Panc1 (cell line): ENCODE data around the gene MAMDC2. TPM values are rescaled to one million over a fixed set of nuclear protein-coding genes. Genes with fewer than 3 reads are reported as not detected.

Experiments used
- ATAC-seq: fragments of 200-7000 bp; cut with Tn5 transposase; 2 replicates; pipeline ENCODE4 v1.9.1; 2020; ENCODE audit warnings: mild to moderate bottlenecking, moderate library complexity
- BruUV-seq: library from RNA; stranded (reverse); fragments of 400-500 nt; replicated peaks from 2 replicates; lab custom pipeline; 2021; lab: Mats Ljungman, UMichigan
- CTCF ChIA-PET: fragments of 300-600 bp; sonication (Branson Sonifier 250); formaldehyde crosslinking; loops from one replicate; lab custom pipeline; 2022; ENCODE audit warnings: antibody characterized with exemption; lab: Charles Lee
- POLR2A ChIA-PET: fragments of 300-600 bp; sonication (Branson Sonifier 250); formaldehyde crosslinking; loops from one replicate; lab custom pipeline; 2022; ENCODE audit warnings: antibody characterized with exemption; lab: Charles Lee
- DNase-seq: peaks from one replicate; pipeline ENCODE4 v3.0.0-alpha.2; 2010; ENCODE audit warnings: low read depth, low spot score
- H3K27ac ChIP-seq: 2 replicates; pipeline ENCODE4 v1.5.1; 2011; ENCODE audit warnings: mild to moderate bottlenecking, low read length, inconsistent platforms
- H3K27me3 ChIP-seq: fragments of 200-500 bp; sonication (Bioruptor generic); 2 replicates; pipeline ENCODE4 v1.6.0; 2014; ENCODE audit warnings: low read length, inconsistent platforms; ENCODE audit not compliant: control insufficient read depth, insufficient read depth
- H3K36me3 ChIP-seq: fragments of 200-500 bp; sonication (Bioruptor generic); 2 replicates; pipeline ENCODE4 v1.5.1; 2014; ENCODE audit warnings: inconsistent platforms, mild to moderate bottlenecking, low read length, moderate library complexity; ENCODE audit not compliant: control insufficient read depth, insufficient read depth
- H3K4me1 ChIP-seq: 2 replicates; pipeline ENCODE4 v1.5.1; 2011; ENCODE audit warnings: inconsistent platforms, mild to moderate bottlenecking, low read length, moderate library complexity; ENCODE audit not compliant: control insufficient read depth, insufficient read depth
- H3K4me3 ChIP-seq, 2 experiments: 2 replicates each; pipeline ENCODE4 v1.5.1; 2011 to 2012; ENCODE audit warnings: low read depth in 2 of 2, low read length in 2 of 2, mild to moderate bottlenecking in 2 of 2, inconsistent platforms in 1 of 2, moderate library complexity in 1 of 2
- H3K9me3 ChIP-seq: fragments of 200-500 bp; sonication (Bioruptor generic); 2 replicates; pipeline ENCODE4 v1.5.1; 2014; ENCODE audit warnings: low read depth, mild to moderate bottlenecking, inconsistent platforms, low read length, moderate library complexity; ENCODE audit not compliant: control insufficient read depth, insufficient read depth
- POLR2AphosphoS5 ChIP-seq: IDR thresholded peaks from 2 replicates; pipeline ENCODE4 v1.6.1; 2012; ENCODE audit warnings: mild to moderate bottlenecking, low read depth, low read length, moderate library complexity
- REST ChIP-seq, 2 experiments: IDR thresholded peaks; 2 replicates each; pipeline ENCODE4 v1.6.1; 2011 to 2012; ENCODE audit warnings: low read depth in 2 of 2, control low read depth in 1 of 2, low read length in 1 of 2, mild to moderate bottlenecking in 1 of 2, moderate library complexity in 1 of 2; ENCODE audit not compliant: insufficient read depth in 1 of 2
- SIN3A ChIP-seq: IDR thresholded peaks from 2 replicates; pipeline ENCODE4 v1.6.1; 2012; ENCODE audit warnings: low read depth, mild to moderate bottlenecking, low read length, moderate library complexity, borderline replicate concordance; ENCODE audit not compliant: insufficient read depth
- TCF7L2 ChIP-seq: IDR thresholded peaks from 2 replicates; pipeline ENCODE4 v1.6.1; 2011; ENCODE audit warnings: mild to moderate bottlenecking, low read depth, low read length, inconsistent platforms
- in situ Hi-C: cut with HindIII; loops from 2 replicates; pipeline ENCODE4 v1.10.0; 2016; ENCODE audit warnings: low sequenced_read_pairs, low pct_unique_long_range_greater_than_20kb
- intact Hi-C: fragments of 100-400 bp; cut with micrococcal nuclease; formaldehyde crosslinking; loops from one replicate; pipeline ENCODE4 v1.10.0; 2022; ENCODE audit not compliant: unreplicated experiment
- total RNA-seq: library from RNA; stranded (reverse); gene quantifications from one replicate; pipeline ENCODE4 v1.2.1, GENCODE V29; 2021; ENCODE audit not compliant: unreplicated experiment
- TF ChIP-seq, protein P1 (sequence below): fragments of 450-650 bp; IDR thresholded peaks from 2 replicates; pipeline ENCODE4 v1.5.1; 2017; ENCODE audit warnings: mild to moderate bottlenecking

Gene MAMDC2
- total RNA-seq, 1 experiment from 2014 or later, result 1.5 TPM

DNA sequence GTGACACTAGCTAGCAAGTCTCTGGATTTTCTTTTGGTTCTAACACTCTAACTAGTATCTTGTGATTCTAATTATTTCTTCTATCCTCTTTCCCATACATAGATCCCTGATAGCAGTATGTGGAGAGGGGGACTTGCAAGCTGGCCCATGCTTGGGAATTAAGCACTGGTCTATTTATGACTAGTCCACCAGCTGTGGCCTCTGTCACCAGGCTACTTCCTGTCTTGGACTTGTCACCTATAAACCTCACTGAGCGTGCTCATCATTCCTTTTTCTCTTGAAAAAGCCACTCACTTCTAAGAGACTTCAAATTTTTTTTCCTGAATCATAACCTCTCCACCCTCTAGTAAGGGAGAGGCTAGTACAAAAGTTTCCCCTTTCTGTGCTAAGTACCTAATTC, 32.3 kb upstream of the MAMDC2 start:
- in situ Hi-C loops (no loop called here), intact Hi-C loops (loop anchor here (5.0 kb wide), 1 partner anchor 39 kb away; no protein-coding TSS in a partner anchor)
- ChIA-PET CTCF (no interaction called here), POLR2A (interaction anchor here (0.6 kb wide), 1 partner anchor 12 kb away, joined by 4 read pairs; no protein-coding TSS in a partner anchor)
- DNase-seq, result no peak
- H3K27ac ChIP-seq, result no peak overlapping the region
- no peak overlapping the region for H3K4me3 ChIP-seq
- no peak for TF ChIP-seq TCF7L2
- TF ChIP-seq SIN3A, result no peak
- TF ChIP-seq POLR2AphosphoS5, result no peak
- no peak for TF ChIP-seq REST (IDR thresholded peaks at IDR 0.05; ENCODE audit: insufficient read depth in 1 of 2, low read depth in 2 of 2, low read length in 1 of 2)
- TF ChIP-seq, protein P1, sequence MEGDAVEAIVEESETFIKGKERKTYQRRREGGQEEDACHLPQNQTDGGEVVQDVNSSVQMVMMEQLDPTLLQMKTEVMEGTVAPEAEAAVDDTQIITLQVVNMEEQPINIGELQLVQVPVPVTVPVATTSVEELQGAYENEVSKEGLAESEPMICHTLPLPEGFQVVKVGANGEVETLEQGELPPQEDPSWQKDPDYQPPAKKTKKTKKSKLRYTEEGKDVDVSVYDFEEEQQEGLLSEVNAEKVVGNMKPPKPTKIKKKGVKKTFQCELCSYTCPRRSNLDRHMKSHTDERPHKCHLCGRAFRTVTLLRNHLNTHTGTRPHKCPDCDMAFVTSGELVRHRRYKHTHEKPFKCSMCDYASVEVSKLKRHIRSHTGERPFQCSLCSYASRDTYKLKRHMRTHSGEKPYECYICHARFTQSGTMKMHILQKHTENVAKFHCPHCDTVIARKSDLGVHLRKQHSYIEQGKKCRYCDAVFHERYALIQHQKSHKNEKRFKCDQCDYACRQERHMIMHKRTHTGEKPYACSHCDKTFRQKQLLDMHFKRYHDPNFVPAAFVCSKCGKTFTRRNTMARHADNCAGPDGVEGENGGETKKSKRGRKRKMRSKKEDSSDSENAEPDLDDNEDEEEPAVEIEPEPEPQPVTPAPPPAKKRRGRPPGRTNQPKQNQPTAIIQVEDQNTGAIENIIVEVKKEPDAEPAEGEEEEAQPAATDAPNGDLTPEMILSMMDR, result no peak
- H3K36me3 ChIP-seq, result no peaks in the 10 kb centered on the region
- H3K9me3 ChIP-seq, result no peaks in the 10 kb centered on the region
- H3K27me3 ChIP-seq, result no peaks in the 10 kb centered on the region
- ATAC-seq, result no peak
- no peaks in the 10 kb centered on the region for H3K4me1 ChIP-seq
- BruUV-seq, result no TSS peak

- H3K4me1 ChIP-seq, result no peaks in the 10 kb centered on the region
- no peak overlapping the region for H3K27ac ChIP-seq
- TF ChIP-seq REST (IDR thresholded peaks at IDR 0.05; ENCODE audit: insufficient read depth in 1 of 2, low read depth in 2 of 2, low read length in 1 of 2), result no peak
- TF ChIP-seq, protein P1, result no peak
- no peak for TF ChIP-seq SIN3A
- no peak for TF ChIP-seq TCF7L2
- no peak for TF ChIP-seq POLR2AphosphoS5
- no peak overlapping the region for H3K4me3 ChIP-seq
- intact Hi-C loops, result loop anchor here (5.0 kb wide), 1 partner anchor 40 kb away; no protein-coding TSS in a partner anchor
- no TSS peak for BruUV-seq
- no peaks in the 10 kb centered on the region for H3K27me3 ChIP-seq
- in situ Hi-C loops, result no loop called here
- no peaks in the 10 kb centered on the region for H3K9me3 ChIP-seq
- ChIA-PET CTCF (no interaction called here), POLR2A (no interaction called here)
- DNase-seq (no peak), ATAC-seq (no peak)
- H3K36me3 ChIP-seq, result no peaks in the 10 kb centered on the region
Observed at GRCh38 chr9:70012569-70012968, 31.1 kb upstream of the MAMDC2 start.
